GM18873 (cell line): ENCODE measurements around the gene TMEM101.
"Not testable (repeated sequence)": the region's sequence is repeated elsewhere in the genome, so short reads cannot be mapped to it uniquely, and the experiment has no call there.

ENCODE experiments used
- ATAC-seq: cut with Tn5 transposase; IDR thresholded peaks from one replicate; pipeline ENCODE4 v1.9.1; 2021; ENCODE audit warnings: mild to moderate bottlenecking, moderate library complexity, moderate number of reproducible peaks; ENCODE audit not compliant: unreplicated experiment, low FRiP score

The TMEM101 gene

DNA sequence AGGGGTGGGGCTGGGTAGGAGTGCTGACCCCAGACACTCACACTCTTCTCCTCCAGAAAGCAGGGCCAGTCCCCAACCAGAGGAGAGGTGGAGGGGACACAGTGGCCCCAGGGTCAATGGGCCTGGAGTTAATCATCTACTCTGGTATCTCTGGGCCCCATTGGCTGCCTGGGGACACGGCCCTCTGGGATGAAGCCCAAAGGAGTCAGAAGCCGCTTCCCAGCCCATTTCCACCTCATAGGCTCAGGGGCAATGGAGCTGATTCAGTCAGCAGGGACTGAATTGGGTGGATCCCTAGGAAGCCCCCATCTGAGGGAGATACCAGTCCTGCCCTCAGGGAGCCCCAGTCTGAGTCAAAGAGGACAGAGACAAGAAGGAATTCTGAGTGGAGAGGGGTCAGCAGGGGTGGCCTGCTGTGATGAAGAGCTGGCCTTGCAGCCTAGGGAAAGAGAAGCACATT lies 13.3 kb downstream of the TMEM101 start:
- no peak for ATAC-seq

DNA sequence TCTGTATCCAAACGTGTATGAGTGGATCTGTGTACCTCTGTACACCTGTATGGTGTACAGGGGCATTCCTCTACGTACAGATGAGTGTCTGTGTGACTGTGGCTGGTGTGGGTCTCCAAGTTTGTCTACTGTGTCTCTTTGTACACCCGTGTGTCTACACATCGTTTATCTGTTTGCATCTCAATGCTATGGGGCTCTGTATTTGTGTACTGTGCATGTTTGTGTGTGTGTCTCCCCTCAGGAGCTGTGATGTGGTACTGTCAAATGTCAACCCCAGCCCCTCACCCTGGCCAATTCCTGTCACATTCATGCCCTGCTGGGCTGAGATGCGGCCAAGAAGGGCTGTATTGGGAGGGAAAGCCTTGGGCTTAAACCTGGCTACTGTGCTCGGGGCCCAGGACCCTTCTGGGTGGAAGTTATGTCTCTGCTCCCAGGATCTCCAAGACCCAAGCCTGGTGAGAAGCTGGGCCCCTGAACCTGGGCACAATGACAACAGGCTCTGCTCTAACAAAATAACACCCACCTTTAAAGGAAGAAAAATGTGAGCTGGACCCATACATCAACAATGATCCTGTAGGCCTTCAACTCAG lies 13.8 kb downstream of the TMEM101 start:
- no peak for ATAC-seq

DNA sequence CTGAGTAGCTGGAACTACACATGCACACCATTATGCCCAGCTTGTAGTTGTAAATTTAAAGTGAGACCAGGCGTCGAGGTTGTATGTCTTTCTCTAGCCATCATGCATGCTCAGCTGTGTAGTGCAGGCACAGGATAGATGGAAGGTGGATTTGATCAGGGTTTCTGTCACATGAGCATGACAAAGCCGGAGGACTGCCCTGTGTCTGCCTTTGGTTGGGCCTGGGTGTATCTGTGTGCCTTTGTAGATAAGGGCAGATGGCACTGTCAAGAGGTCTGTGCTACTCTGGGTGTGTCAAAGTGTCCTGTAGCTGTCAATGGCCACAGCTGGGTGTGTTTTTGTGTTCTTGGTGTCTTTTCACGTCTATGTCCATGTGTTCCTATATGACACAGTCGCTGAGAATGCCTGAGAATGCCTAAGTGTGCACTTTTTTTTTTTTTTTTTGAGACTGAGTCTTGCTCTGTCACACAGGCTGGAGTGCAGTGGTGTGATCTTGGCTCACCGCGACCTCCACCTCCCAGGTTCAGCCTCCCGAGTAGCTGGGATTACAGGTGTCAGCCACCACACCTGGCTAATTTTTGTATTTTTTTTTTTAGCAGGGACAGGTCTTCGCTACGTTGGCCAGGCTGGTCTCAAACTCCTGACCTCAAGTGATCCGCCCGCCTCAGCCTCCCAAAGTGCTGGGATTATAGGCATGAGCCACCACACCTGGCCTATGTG lies 14.5 kb downstream of the TMEM101 start:
- ATAC-seq: no peak

DNA sequence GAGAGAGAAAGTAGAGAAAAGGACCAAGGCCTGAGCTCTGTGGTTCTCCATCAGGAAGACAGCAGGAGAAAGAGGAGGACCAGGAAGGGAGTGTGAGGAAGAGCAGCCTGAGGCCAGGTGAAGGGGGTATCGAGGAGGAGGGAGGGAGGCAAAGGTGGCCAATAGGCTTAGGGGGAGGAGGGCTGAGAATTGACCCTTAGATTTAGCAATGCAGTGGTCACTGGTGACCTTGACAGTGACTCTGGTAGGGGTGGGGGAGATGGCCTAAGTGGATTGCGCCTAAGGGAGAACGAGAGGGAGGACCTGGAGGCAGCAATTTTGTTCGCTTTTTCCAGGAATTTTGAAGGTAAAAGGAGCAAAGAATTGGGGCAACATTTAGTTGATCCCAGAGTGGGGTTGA lies 15.7 kb downstream of the TMEM101 start:
- no peak for ATAC-seq

DNA sequence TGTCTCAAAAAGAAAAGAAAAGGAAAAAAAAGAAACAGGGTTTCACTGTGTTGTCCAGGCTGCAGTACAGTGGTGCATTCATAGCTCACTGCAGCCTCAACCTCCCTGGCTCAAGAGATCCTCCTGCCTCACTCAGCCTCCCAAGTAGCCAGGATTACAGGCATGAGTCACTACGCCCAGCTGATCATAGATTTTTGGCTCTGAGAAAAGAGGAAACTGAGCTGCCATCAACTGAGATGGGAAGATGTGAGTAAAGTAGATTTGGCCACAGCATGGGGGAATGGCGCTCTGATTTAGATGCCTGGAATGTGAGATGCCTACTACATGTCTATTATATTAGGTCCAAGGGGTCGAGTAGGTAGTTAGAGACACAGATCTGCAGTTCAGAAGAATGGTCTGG lies 16.2 kb downstream of the TMEM101 start:
- no peak for ATAC-seq

DNA sequence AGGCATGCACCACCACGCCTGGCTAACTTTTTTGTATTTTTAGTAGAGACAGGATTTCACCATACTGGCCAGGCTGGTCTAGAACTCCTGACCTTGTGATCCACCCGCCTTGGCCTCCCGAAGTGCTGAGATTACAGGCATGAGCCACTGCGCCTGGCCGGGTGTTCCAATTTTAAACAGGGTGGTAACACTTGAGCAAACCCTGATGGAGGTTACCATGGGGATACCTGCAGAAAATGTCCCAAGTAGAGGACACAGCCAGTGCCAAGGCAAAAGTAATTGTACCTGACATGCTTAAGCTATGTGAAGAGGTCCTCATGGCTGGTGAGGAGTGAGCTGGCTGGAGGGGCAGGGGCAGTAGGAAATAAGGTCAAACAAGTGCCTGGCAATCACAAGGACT lies 17.6 kb downstream of the TMEM101 start:
- not testable (repeated sequence) for ATAC-seq

DNA sequence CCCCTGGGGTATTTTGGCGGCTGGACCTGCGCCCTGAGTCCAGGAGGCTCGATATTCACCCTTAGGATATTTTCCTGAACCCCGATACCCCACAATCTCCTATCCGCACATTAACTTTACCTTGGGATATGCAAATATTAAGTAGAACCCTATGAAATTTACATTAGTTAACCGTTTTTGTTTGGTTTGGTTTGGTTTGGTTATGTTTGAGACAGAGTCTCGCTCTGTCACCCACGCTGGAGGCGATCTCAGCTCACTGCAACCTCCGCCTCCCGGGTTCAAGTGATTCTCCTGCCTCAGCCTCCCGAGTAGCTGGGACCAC lies 19.7 kb downstream of the TMEM101 start:
- no peak for ATAC-seq

DNA sequence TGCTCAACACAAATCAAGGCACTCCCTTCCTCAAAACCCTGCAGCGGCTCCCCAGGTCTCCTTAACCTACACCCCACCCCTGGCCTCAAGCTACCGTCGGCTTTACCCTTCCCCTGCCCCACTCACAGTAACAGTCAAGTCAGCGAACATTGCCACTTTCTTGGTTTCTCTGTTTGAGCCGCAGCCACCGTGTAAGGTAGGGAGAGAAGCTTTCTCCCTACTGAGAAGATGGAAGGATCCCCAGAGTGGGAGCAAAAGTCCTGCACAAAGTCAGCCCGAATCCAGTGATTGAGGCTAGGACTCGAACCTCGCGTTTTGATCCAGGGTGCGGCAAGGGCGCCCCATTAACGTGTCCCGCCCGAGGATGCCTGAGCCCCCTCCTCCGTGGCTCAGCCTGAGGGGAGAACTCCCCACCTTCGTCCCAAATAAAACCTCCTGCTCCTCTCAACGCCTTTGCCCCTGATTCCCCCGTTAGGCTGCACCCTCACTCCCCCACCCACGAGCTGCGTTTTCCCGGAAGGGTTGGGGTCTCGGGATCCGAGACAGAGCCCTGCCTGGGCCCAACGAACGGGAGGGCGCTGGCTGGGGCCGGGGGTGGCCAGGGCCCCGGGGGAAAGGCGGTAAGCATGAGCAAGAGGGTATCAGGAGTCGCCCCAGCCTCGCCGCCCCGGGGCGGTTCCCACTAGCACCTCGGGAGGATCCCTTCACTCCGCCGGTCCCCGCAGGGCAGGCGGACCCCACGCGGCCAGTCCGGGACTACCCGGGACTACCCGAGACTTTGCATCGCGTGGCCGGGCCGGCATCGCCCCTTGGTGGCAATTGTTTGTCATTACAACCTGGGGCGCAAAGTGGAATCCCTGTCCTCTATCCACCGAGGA lies 20.3 kb downstream of the TMEM101 start:
- ATAC-seq: no peak

DNA sequence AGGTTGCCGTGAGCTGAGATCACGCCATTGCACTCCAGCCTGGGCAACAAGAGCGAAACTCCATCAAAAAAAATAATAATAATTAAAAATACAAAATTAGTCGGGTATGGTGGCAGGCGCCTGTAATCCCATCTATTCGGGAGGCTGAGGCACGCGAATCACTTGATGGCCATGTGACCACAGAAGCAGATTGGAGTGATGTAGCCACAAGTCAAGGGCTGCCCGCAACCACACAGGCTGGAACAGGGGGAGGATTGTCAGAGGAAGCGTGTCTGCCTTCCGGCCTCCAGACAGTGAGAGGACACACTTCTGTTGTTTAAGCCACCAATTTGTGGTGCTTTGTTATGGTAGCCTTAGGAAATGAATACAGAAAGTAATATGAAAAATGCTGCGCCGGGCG lies 22.1 kb downstream of the TMEM101 start:
- no peak for ATAC-seq

DNA sequence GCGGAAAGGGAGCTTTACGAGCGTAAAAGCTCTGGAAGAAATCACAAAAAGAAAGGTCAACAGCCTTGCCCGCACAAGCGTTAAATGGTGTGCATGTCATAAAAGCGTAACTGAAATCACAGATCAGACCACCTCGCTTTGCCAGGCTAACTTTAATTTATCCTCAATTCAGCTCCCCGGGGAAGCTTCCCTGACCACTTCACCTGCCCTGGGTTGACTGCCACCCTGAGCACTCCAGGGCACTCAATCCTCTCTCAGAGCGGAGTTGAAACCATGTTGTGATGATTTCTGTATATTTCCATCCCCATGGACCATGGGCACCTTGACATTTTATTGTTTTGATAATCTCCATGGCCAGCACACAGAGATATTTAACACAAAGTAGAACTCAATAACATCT lies 26.5 kb downstream of the TMEM101 start:
- no peak for ATAC-seq

DNA sequence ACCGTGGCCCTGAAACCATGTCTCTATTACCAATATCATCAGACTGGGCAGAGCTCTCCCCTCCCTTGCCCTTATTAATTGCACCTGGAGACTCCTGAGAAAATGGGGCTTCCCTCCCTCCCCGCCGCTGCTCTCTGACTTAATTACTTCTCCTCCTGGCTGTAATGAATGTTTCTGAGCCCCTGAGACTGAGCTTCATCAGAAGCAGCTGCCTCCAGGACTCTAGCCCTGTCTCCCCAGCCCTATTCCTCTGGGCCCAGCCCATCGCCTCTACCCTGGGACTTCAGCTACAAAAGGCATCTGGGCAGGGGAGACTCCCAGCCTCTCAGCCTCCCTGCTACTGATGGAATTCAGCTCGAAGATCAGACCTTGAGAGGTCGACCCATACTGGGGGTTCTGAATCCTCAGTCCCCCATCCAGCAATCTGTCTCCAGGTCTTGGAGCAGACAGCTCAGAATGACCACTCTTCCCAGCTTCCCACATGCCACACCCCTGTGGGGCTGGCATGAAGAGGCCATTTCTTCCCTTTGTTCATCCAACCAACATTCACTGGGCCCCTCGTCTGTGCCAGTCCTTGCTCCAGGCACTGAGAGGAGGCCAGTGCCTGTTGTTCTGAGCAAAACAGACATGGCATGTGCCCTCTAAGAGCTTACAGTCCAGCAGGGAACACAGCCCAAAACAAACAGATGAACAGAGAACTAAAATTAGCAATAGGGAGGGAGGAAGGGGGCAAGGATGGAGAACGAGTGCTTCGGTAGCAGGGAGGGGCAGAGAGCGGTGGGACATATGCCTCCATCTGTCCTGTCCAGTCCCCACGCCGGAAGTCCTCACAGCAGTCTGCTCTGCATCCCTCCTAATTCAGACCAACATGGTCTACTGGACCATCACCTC lies 27.4 kb downstream of the TMEM101 start:
- ATAC-seq: no peak

DNA sequence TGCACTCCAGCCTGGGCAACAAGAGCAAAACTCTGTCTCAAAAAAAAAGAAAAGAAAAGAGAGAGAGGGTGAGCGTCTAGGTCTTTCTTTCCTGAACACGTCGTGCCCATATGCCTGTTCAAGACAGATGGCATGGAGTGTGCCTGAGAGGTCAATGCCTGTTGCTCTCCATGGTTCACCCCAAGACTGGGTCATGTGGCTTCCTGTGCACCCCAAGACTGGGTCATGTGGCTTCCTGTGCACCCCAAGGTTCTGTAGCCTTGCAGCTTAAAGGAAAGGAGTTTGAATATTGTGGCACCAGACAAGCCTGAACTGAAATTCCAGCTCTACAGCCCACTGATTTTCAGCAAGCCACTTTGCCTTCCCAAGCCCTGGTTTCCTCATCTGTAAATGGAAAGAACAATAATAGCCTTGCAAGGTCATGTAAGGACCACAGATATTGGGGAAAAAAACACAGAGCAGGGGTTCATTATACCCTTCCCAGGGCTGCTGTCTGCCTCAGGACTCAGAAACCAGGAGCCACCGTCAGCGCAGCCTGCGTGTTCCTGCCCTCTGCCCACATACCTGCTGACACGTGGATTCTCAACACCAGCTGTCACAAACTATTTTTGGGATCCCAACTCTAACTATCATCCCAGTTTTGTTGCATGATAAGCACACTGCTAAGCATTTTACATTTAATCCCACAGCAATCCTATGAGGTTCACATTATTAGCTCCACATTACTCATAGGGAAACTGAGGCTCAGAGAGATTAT lies 28.4 kb downstream of the TMEM101 start:
- no peak for ATAC-seq

DNA sequence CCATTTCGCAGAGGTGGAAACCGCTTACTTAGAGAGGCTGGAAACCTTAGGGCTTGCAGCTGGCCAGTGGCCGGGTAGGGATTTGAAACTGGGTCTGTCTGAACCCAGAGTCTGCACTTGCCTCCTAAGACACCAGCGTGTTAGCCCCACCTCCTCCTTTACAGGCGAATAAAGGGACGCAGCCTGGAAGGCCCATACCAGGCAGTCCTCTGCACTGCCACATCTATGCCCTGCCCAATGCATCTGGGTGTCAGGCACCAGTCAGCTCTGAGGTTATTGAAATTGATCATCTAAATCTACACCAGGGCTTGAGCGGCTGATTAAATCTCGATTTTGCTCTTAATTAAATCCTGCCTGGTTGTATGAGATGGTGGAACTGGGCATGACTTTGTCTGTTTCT lies 30.2 kb downstream of the TMEM101 start:
- no peak for ATAC-seq

DNA sequence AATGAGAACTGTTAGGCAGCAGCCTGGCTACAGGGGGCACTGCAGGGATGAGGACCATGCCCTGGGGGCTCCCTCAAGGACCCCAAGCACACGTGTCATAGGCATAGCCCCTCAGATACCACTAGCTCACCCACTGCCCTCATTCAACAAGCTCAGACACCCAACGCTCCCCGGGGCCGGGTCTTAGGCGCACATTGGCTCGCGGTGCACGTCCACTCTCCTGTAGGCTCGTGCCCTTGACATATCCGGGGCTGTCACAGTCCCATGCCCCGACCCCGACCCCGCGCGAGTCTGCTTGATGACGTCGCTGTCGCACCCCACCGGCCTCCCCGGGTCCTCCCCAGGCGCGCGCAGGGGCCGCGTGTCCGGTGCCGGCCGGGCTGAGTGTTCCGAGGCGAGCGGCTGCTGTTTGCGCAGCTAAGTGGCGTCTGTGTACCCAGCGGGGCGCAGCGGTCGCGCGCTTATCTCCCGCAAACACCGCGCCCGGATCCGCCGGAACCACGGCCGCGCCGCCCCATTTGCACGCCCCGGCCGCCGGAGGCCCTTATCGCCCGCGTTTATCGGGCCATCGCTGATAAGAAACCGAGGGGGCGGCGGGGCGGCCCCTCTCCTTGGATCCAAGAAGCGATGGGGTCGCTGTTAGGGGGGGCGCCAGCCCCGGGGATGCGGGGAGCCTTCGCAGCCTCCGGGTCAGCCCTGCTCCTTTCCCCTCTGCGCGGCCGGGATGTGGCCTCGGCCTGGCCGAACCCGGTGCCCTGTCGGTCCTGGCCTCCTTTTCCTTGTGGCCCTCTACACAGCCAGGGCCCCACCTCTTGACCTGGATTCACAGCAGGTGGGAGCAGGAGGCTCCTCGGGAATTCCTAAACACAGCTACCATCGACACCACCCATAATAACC lies 31.0 kb downstream of the TMEM101 start:
- no peak for ATAC-seq

DNA sequence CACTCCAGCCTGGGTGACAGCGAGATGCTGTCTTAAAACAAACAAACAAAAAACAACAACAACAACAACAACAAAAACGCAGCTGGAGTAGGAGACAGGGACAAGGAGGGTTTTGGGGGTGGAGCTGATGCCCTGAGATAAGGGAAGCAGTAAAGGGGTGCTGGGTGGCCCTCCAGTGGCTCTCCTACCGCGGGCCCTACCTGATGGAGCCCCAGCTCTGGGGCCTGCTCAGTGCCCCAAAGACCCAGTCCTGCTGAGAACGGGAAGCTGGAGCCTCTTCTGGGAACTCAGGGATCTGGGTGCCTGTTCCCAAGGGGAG lies 31.6 kb downstream of the TMEM101 start:
- no peak for ATAC-seq

DNA sequence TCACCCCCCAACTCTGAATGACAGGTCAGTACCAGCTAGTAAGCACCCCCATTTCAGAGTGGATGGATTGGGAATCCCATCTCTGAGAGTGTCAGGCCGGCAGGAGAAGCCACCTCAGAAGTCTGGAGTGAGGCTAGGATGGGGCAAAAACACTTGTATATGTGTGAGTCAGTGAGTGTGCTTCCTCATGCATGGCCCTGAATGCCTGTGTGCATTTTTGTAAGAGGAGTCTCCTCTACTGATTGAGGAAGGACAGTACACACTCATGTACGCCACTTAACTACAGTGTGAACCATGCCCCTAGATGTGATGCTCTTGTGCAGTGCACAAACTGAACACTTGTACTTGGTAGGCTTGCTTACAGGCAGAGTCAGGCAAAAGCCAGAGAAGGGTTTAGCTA lies 32.6 kb downstream of the TMEM101 start:
- no peak for ATAC-seq

DNA sequence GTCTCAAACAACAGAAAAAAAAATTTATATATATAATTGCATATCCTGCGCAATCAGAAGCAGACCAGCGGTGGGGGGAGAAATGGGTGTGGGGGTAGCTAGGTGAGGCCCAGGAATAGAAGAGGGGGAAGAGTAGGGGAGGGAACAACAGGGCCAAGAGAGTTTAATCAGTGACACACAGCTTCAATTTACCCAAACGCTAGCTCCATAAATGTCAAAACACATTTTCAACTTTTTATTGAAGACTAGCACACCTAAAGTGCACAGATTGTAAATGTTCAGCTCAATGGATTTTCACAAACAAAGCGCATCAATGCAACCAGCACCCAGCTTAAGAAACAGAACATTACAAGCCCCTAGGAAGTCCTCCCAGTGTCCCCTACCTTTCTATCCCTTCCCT lies 35.1 kb downstream of the TMEM101 start:
- no peak for ATAC-seq

DNA sequence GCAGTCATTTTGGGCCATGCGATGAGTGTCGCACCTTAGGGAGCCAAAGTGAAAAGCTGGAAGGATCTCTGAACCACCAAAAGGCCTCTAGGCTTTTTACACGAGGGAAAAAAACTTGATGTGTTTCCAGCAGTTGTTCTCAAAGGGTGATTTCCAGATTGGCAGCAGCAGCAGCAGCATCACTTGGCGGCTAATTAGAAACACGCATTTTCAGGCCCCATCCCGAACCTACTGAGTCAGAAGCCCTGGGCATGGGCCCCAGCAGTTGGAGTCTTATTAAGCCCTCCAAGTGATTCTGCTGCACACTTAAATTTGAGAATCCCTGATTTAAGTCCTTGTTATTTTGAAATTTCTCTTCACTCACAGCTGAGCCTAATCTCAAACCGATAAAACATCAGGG lies 35.8 kb downstream of the TMEM101 start:
- ATAC-seq: no peak

DNA sequence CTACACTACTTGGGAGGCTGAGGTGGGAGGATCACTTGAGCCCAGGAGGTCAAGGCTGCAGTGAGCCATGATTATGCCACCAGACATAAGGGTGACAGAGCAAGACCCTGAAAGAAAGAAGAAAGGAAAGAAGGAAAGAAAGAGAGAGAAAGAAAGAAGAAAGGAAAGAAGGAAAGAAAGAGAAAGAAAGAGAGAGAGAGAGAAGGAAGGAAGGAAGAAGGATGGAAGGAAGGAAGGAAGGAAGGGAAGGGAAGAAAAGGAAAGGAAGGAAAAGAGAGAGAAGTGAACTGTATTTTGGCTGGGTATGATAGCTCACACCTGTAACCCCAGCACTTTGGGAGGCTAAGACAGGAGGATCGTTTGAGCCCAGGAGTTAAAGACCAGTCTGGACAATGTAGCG lies 36.7 kb downstream of the TMEM101 start:
- no peak for ATAC-seq
